AG04449 (cell line): ENCODE measurements around the gene RASAL1.

Source experiments
- CTCF ChIA-PET: fragments of 350-600 bp; formaldehyde crosslinking; extraction: SDS; loops from one replicate; lab custom pipeline; 2021; ENCODE audit warnings: antibody characterized with exemption; lab: Yijun Ruan, JAX
- POLR2A ChIA-PET: fragments of 400-600, 350-600 bp; formaldehyde crosslinking; extraction: SDS; loops from one replicate; lab custom pipeline; 2020; ENCODE audit warnings: antibody characterized with exemption, inconsistent platforms; lab: Yijun Ruan, JAX
- DNase-seq: peaks from one replicate; pipeline ENCODE4 v3.0.0-alpha.2; 2010; ENCODE audit warnings: low read depth, low spot score
- H3K4me3 ChIP-seq: 2 replicates; pipeline ENCODE4 v1.5.1; 2011; ENCODE audit warnings: low read depth, mild to moderate bottlenecking, control low read depth, low read length
- CTCF ChIP-seq: IDR thresholded peaks from one replicate; pipeline ENCODE4 v1.5.1; 2011; ENCODE audit warnings: mild to moderate bottlenecking, moderate library complexity, low read length, control low read depth, inconsistent platforms; ENCODE audit not compliant: insufficient read depth; ENCODE audit errors: missing control alignments

Gene RASAL1

GRCh38 chr12:113094738-113095137 lies 40.8 kb downstream of the RASAL1 start:
- DNase-seq: no peak
- TF ChIP-seq CTCF: no peak
- CTCF ChIA-PET: no interaction called here
- no peak overlapping the region for H3K4me3 ChIP-seq
- POLR2A ChIA-PET: no interaction called here

- no peak for DNase-seq
- CTCF ChIA-PET: no interaction called here
- TF ChIP-seq CTCF: no peak
- POLR2A ChIA-PET: no interaction called here
- H3K4me3 ChIP-seq: no peak overlapping the region
Observed at GRCh38 chr12:113093409-113094101, 42.0 kb downstream of the RASAL1 start.

- H3K4me3 ChIP-seq: no peak overlapping the region
- DNase-seq: no peak
- POLR2A ChIA-PET: no interaction called here
- CTCF ChIA-PET: no interaction called here
- TF ChIP-seq CTCF: no peak
Observed at GRCh38 chr12:113092607-113093408, 42.8 kb downstream of the RASAL1 start.

GRCh38 chr12:113091506-113091905 lies 44.1 kb downstream of the RASAL1 start:
- TF ChIP-seq CTCF: no peak
- no peak overlapping the region for H3K4me3 ChIP-seq
- ChIA-PET POLR2A (no interaction called here), CTCF (no interaction called here)
- no peak for DNase-seq

- no peak for DNase-seq
- ChIA-PET CTCF (interaction anchor here (1.4 kb wide), 1 partner anchor 8 kb away, joined by 4 read pairs; no protein-coding TSS in a partner anchor), POLR2A (no interaction called here)
Observed at GRCh38 chr12:113090740-113091139, 44.8 kb downstream of the RASAL1 start.

More at GRCh38 chr12:113090740-113091139, 44.8 kb downstream of the RASAL1 start:
- no peak for TF ChIP-seq CTCF
- no peak overlapping the region for H3K4me3 ChIP-seq
